Hindlimb muscle (tissue), 1 donor: ENCODE data around the gene SAYSD1. TPM values are rescaled to one million over a fixed set of nuclear protein-coding genes. Genes with fewer than 3 reads are reported as not detected.
A peak's percentile ranks its signal among the peaks of the same experiment; 100 is the strongest.
"Not testable (repeated sequence)": the region's sequence is repeated elsewhere in the genome, so short reads cannot be mapped to it uniquely, and the experiment has no call there.

Experiments used
- DNase-seq: peaks from one replicate; pipeline ENCODE4 v3.0.0-alpha.2; 2013
- polyA plus RNA-seq: library from polyadenylated mRNA; unstranded; fragments of 120-200 nt; gene quantifications from one replicate; pipeline ENCODE4 v1.2.1, GENCODE V29; 2013; ENCODE audit not compliant: insufficient read length

SAYSD1 gene, protein sequence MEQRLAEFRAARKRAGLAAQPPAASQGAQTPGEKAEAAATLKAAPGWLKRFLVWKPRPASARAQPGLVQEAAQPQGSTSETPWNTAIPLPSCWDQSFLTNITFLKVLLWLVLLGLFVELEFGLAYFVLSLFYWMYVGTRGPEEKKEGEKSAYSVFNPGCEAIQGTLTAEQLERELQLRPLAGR
- 10.4 TPM for polyA plus RNA-seq

DNA sequence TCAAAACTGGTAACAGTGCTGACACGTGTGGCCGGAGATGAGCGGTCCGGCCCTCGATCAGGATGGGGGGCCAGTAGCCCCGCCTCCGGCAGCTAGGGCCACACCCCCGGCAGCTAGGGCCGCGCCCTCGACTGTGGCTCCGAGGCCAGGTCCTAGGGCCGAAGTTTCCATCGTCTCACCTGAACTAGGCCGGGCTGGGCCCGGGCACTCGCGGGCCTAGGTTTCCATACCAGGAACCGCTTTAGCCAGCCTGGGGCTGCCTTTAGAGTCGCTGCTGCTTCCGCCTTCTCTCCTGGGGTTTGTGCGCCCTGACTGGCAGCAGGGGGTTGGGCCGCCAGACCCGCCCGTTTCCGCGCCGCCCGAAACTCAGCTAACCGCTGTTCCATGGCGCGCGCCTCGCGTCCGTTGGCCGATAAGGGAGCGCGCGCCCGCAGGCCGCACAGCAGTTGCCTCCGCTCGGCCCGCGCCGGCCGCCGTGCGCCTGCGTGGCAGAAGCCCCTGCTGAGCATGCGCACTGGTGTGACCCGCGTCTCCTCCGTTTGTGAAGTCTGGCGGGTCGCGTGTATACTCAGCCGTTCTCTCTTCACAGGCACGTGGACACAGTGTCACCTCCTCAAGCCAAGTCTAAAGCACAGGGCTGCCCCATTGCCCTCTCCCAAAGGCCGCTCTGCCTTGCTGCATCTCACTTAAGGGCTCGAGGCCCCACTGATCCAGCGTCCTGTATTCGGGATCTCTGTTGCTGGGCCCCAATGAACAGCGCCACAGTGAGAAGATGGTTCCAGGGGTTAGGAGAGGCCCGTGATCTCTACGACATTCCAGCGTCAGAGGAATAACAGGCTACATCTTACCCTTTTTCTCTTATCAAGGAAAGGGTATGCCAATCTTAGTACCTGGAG is at the start of gene SAYSD1:
TSS of gene SAYSD1 (minus strand) at position 483 of the 896 bp plus-strand sequence. CDS start at position 386, 97 bp downstream.
- DNase-seq, result peak; percentile 94

DNA sequence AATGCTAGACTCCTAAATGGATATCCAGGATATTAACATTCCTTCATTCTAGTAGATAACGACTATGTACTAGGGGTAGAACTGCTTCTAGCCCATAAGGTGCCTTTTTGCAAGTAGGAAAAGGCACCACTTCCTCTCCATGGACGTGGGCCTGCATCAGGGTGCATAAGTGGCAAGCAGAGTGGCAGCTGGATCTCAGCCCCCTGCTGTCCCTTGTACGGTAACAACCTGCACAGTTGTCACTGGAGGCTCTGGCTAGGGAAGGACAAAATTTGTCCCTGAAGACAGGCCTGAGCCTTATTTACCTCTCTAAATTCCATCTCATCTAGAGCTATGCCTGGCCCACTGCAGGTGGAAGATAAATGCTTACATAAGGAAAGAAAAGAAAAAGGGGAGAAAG is 42.5 kb upstream of the SAYSD1 start:
- DNase-seq, result no peak

DNA sequence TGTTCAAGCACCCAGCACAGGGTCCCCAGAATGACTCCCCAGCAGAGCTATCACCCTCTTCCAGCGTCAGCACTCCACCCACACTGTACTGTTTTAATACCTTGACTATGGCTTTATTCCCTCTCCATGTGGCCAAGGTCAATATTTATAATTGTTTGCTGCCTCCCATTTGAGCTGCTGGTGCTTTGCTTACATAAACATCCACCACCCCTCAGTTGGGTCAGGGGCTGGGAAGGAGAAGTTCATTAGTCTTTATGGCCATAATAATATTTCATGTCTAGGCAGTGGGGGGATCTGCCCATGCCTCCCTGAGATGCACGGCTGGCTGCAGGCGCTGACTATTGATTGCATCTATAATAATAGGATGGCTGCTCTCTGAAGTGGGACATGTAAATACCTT is 41.8 kb upstream of the SAYSD1 start:
- DNase-seq, result no peak

DNA sequence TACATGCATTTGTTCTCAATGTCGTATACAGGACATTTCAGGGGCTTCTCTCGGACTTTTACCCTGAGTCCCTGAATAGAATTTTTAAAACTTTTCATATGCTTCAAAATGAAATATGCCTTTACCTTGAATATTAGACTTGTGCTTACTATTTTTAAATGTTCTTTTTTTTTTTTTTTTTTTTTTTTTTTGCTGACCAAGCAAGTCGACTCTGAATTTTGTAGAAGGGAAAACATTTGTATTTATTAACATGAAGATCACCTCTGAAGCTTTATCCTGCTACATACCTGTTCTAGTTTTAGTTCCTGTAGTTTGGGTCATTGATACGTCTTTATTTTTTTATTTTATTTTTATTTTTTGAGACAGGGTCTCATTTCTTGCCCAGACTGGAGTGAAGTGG is 39.7 kb upstream of the SAYSD1 start:
- DNase-seq, result no peak

DNA sequence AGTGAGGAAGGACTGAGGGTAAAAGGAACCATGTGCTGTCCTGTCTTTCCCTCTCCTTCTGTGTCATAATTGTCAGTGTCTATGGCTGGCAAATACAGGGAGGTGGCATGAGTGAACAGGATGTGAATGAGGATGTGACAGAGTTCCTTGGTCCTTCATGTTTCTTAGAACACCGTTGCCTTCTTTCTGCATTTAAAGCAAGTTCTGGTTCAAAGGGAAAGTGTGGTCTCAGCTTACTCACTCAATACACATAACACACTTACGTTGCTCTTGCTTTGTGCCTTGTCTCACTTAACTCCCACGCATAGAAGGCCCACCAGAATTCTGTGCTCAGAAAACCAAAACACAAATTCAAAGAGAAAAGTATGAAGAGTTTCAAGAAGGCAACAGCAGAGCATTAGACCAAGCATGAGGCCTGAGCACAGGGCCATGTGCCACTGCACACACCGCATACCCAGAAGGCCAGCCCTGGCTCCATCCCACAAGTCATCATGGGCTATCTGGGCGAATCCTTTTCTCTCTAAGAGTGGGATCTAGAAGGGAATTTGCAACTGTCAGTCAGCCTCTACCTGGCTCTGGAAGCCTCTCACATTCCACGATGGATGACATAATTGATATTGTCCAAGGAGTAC is 38.9 kb upstream of the SAYSD1 start:
- no peak for DNase-seq

DNA sequence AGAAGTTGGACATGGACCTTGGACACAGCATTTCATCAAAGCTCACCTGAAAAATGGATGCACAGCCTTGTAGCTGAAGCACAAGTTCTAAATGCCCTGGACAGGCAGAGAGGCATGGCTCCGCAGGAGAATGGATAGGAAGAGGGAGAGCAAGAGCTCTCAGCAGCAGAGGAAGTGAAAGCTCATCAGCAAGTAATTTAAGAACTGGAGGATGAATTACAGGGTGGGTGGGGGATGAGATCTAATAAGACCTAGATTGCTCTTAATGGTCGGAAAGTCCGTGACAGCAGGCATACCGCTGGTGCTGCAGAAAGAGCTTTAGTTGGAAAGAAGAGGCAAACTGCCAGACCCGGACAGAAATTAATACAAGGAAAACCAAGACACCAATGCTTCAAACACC is 37.3 kb upstream of the SAYSD1 start:
- no peak for DNase-seq

DNA sequence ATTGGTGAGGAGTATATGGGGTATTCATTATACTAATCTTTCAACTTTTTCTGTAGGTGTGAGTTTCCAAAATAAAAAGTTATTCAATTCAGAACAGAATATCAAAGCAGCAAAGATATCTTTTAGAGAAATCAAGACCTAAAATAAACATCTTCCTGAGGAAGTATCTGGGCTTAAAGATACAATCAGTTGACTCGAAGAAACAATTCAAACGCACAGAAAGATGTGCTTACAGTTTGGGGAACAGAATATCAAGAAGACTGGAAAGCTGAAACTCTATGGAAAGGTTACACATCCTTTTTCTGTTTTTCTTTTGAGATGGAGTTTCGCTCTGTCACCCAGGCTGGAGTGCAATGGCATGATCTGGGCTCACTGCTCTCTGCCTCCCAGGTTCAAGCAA is 36.2 kb upstream of the SAYSD1 start:
- DNase-seq, result no peak

DNA sequence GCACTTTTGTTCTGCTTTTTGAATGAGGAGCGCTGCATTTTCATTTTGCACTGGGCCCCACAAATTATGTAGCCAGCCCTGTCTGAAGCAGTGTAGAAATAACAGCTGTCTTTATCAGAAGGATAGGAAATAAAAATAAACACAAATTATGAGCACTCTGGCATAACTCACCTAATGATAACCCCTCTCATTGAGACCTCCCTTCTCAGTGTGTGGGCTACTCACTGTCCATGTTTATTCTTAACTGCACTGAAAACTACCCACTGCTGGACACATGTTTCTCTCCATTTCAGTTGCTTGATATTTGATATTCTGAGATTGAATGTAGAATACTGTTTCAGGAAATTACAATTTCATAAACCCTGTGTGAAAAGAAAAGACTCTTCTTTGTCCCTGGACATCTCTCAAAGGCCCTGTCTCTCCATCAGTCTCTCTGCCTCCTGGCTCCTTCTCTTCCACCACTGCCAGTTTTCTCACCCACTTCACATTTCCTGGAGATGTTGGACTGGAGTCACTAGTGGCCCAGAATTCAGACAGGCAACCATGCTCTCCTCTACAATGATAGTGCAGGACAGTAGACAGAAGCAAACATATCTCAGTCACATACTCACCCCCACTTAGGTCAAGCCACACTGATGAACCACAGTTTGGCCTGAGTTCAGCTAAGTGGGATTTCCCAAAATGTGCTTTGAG is 29.6 kb upstream of the SAYSD1 start:
- no peak for DNase-seq

DNA sequence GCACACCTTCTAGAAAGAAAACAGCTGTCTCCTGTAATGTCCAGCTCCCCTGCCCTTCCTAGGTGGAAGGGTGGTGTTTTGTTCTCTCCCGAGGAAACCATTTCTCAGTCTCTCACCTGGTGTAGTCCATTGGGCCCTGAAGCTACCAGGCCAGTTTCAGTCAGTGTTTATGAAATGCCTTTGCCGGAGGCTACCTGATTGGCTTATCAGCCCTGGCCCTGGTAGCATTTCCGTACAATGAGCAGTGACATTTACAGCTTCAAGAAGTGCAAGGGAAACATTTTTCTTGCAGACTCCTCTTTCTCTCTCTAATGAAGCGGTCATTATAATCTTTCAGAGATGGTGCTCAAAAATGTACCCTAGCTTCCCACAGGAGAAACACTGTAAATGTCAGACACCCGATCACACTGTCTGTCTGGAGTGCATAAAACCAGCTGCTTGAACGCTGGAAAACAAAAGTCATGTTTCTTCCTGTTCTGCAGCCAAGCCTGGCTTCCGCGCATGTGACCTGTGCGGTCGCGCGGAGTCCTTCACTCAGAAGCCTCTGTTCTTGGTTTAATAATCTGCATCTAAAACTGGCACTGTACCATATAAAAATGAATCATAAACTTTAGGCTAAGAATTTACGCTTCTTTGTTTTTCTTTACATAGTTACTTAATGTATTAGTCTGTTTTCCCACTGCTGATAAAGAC is 28.4 kb upstream of the SAYSD1 start:
- DNase-seq, result no peak

DNA sequence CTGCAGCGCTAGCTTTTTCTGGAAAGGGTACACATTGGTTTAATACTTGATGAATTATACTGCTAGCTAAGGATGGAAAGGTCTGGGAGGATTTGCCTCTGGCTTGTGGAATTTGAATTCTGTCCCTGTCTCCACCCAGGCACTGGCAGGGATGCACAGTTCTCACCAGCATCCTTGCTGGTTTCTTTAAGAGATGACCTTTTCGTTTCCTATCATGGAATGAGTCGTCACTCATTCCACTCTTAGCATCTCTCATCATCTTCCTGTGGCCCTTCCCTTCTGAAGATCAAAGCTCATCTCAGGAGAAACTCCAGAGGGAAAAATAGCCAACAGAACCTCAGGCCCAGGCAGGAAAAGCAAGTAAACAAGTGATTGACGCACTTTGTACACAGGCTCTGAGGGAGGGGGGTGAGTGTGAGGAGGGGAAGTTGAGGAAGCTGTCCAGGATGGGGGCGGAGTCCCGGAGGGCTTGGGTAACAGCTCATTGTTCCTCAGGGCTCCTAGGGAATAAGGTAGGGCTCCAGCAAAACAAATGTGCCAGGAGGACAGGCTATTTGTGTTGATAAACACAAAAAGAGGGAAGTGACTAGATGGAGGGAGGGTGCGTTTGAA is 25.7 kb upstream of the SAYSD1 start:
- DNase-seq, result no peak

DNA sequence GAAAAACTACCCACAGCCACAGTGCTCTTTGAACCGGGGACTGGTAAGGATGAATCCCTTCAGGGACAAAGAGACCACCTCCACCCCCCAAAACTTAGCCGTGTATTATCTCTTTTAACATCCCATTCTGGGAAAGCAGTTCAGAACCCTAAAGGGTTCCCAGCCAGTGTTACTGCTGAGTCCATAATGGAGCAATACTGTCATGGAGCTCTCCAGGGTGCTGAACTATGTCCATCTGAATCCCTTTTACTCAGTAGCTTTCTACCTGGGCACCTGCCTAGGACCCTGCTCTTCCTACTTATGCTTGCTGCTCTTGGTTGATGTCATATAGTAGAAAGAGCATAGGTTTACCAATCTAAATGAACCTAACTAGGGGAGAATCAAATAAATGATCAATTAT is 22.3 kb upstream of the SAYSD1 start:
- peak; percentile 43 for DNase-seq

DNA sequence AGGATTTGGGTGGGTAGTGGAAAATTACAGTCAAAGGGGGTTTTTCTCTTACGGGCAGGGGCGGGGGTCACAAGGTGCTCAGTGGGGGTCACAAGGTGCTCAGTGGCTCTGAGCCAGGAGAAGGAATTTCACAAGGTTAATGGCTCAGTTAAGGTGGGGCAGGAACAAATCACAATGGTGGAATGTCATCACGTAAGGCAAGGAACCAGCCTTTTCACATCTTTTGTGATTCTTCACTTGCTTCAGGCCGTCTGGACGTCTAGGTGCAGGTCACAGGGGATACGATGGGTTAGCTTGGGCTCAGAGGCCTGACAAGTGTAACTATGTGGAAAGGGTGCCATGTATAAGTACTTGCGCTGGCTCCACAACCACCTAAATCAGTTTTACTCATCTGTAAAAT is 21.2 kb upstream of the SAYSD1 start:
- DNase-seq, result not testable (repeated sequence)

DNA sequence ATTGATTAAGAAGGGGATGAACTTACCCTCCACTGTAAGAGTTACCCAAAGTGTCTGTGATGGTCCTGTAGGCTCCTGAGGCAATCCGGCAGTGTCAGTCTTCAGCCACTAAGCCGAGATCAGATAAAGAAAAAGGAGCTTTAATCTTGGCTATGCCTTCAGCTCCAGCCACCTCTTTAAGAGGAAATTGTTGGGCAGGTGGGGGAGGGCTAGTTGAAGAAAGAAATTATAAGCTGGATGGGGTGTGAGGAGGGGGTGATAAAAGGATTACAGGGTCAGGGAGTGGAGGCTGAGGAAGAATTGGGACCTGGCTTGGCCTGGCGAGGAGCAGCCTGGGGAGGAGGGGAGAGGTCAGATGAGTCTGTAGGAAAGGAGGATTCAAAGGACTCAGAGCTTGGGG is 19.8 kb upstream of the SAYSD1 start:
- not testable (repeated sequence) for DNase-seq

DNA sequence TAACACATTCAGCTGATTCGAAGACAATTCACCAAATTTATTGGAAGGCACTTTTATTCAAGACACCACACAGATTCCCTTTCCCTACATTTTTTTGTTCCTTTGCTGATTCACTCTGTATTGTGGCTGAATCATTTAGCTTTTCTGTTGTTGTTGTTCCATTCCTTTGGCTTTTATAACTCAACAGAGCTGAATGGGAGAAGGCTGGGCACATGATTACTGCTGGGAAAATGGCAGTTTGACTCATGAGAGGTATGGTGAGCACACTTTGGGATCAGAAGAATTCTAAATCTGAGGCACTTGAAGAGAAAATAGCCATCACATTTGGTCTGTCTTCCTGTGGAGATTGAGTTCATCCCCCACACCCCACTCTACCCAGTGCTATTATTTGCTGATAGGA is 15.7 kb upstream of the SAYSD1 start:
- DNase-seq, result no peak

DNA sequence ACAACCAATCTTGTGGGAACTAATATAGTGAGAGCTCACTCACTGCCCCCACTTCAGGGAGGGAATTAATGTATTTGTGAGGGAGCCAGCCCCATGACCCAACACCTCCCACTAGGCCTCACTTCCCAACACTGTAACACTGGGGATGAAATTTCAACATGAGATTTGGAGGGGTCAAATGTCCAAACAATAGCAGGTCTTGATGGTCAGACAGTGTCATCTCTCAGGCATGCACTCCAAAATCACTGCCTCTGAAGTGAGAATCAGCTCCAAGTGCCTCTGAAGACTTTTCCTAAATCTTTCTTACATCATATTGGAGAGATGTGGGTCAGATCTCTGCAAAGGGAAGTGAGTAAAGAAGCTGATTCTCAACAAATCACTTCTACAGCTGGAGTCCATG is 13.8 kb upstream of the SAYSD1 start:
- no peak for DNase-seq

DNA sequence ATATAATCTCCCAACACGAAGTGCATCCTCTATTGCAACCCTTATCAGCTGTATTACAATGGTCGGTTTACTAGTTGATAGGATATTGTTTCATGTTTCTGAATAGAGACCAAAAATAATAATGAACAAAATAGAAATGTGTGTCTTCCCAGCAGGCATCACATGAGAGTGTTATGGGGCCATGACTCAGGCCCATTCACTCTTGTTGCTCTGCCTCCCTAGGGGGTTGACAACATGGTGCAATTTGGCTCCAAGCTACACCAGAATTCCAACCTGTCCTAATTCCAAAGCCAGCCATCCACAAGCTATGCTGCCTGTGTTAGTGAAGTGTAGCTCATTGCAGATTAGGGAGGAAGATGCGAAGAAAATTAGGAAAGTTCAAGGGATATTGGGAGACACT is 13.1 kb upstream of the SAYSD1 start:
- no peak for DNase-seq

DNA sequence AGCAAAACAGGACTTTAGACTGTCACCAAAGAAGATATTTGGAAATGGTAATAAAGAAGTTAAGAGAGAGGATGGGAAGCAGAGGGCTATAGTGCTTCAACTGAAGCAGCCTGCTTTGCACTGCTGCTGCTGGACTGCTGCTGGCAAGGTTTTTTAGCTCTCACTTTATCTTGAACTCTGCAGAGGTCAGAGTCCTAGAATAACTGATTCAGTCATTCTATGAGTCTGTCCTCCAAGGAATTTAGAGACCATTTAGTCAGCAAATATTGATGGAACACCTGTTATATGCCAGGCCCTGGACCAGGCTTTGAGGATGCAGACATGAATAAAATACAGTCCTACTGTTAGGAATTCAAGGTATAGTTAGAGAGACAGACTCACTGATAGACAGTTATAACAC is 9.1 kb upstream of the SAYSD1 start:
- no peak for DNase-seq

DNA sequence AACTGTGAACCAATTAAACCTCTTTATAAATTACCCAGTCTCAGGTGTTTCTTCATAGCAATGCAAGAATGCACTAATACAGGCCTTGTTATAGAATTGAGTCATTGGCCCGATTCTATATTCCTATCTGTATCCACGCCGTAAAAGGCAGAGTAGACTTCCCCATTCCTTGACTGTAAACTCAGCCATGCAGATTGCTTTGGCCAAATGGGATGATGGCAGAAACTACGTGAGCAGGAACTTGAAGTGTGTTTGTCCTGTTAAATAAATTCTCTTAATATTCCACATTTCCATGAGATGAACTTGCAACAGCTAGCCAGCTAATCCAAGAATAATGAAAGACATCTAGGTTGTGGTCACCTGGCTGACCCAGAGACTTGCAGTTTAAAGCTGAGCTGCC is 3.9 kb upstream of the SAYSD1 start:
- DNase-seq, result no peak

DNA sequence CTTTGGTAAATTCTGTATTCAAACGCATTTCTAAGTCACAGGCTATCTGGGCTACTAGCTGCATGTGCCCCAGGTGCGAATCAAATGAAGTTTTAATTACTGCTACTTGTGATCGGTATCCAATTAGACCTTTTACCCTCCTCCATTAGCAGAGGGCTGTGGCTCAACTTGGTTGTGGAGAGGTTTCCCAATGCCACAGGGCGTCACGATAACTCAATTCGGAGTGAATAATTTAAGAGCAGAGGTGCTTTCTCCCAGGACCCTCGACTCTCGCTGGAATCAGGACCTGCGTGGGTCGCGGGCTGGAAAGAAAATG is 640 bp downstream of the SAYSD1 start:
- no peak for DNase-seq

DNA sequence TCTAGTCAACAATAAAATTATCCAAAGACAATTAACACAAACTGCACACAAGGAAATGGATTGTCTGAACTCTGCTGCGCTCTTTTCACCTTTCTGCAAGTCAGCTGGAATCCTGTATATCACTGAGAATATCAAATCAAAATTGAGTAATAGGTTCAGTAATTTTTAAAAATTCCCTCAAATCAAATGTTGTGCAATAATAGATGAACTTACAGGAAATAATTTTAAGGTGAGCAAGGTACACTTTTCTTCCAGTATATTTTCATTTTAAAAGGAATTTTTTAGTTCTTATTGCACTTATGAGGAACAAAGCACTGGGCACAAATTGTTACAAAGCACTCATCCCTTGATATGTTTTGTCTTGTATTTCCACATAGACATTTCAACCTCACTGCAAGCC is 1.2 kb downstream of the SAYSD1 start:
- no peak for DNase-seq

DNA sequence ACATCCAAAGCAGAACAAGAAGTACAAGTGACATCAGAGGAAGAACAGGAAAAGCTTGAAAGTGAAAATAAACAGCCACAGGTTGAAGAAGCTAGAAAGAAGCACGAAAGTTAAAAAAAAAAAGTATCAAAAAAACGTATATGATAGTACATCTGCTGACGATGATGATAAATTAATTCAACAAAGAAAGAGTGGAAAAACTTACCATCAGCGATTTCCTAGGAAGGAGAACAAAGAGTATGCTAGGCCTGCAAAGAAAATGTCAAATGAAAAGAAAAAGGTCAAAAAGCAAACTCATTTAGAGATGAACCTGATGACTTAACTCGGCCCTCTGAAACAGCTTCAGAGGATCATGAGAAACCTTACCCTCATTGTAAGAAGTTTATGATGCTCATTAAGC is 3.7 kb downstream of the SAYSD1 start:
- no peak for DNase-seq
